Measurements from ENCODE around the gene APC2. TPM values are rescaled to one million over a fixed set of nuclear protein-coding genes. Genes with fewer than 3 reads are reported as not detected.

The APC2 gene
- total RNA-seq, 1 experiment from 2014 or later = 1.4 TPM

DNA sequence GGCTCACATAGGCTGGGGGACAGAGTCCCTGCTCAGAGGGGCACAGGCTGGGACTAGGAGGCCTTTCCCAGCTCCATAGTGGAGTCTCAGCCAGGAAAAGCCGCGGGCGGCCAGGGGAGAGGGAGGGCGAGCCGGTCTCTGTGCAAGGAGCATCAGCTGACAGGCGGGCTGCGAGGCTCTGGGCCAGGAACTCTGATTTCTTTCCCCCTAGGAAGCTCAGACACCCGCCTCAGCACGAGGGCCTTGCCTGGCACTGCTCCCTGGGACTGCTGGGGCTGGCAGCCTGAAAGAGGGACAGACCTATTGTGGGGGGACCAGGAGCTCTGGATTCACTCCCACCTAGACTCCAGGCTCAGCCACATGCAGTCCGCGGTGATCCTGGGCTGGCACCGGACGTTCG, 71.7 kb downstream of the APC2 start (continued):
- TF ChIP-seq, protein P1, sequence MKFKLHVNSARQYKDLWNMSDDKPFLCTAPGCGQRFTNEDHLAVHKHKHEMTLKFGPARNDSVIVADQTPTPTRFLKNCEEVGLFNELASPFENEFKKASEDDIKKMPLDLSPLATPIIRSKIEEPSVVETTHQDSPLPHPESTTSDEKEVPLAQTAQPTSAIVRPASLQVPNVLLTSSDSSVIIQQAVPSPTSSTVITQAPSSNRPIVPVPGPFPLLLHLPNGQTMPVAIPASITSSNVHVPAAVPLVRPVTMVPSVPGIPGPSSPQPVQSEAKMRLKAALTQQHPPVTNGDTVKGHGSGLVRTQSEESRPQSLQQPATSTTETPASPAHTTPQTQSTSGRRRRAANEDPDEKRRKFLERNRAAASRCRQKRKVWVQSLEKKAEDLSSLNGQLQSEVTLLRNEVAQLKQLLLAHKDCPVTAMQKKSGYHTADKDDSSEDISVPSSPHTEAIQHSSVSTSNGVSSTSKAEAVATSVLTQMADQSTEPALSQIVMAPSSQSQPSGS (CRISPR knock-in tag; IDR thresholded peaks at IDR 0.05; ENCODE audit: borderline replicate concordance, low read depth) = no peak
- TF ChIP-seq, protein P2, sequence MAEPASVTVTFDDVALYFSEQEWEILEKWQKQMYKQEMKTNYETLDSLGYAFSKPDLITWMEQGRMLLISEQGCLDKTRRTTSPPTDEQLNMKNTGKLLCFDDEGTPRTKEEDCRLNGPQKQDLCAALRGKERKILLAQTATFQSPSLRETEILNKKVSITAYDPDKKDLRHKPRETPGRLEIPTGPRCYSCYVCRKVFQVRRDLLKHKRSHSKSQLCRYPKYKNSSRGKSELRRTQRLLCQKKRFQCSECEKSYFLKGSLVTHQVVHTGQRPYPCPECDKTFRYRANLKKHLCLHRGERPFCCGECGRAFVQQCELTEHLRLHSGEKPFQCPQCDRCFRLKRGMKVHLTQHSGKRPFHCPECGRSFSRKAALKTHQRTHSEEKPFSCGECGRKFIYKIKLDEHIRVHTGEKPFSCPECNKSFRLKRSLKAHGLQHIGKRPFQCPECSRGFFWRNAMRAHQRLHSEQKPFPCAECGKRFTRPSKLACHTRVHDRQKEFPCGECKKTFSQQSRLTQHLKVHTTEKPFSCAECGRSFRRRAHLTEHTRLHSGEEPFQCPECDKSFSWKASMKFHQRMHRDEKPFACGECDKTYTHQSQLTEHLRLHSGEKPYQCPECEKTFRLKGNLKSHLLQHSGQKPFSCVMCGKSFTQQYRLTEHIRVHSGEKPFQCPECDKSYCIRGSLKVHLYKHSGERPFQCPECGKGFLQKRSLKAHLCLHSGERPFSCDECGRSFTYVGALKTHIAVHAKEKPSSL (CRISPR knock-in tag; conservative IDR thresholded peaks at IDR 0.05) = no peak
- TF ChIP-seq TEAD1 (CRISPR knock-in tag; IDR thresholded peaks at IDR 0.05) = no peak
- no peak for TF ChIP-seq GRHL2 (CRISPR knock-in tag; IDR thresholded peaks at IDR 0.05; ENCODE audit: insufficient replicate concordance, severe bottlenecking)

DNA sequence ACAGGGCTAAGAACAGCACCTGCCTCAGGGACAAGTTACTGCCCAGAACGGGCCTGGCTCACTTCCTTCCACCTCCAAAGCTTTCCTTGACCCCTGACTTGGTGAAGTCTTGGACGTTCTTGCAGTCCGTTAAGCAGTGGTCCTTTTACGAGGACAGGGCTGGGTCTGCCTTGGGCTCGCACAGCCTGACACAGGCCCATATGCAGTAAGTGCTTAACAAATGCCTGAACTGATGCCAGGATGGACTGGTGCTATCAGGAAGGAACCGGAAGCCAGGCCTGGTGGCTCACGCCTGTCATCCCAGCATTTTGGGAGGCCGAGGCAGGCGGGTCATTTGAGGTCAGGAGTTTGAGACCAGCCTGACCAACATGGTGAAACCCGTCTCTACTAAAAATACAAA, 72.1 kb downstream of the APC2 start:
- H3K27ac Mint-ChIP-seq = no peak overlapping the region
- peaks cover 53% of the 10 kb centered on the region for H3K27me3 Mint-ChIP-seq (ENCODE audit: low read depth)
- peaks cover 5% of the 10 kb centered on the region; the same call in 1 of the 2 replicates for H3K9me3 Mint-ChIP-seq
- ATAC-seq (no peak), DNase-seq (ENCODE audit: low spot score) (no peak)
- CTCF ChIA-PET = interaction anchor here (0.6 to 1.4 kb wide), 5 partner anchors 24 to 376 kb away, joined by 3 to 5 read pairs (median 4); no protein-coding TSS in a partner anchor
- POLR2A ChIA-PET = interaction anchor here (0.5 kb wide), 1 partner anchor 31 kb away, joined by 3 read pairs; the partner anchor contains the start of gene REEP6
- no peaks in the 10 kb centered on the region for H3K36me3 Mint-ChIP-seq
- TF ChIP-seq ZNF396 (CRISPR knock-in tag; IDR thresholded peaks at IDR 0.05; ENCODE audit: borderline replicate concordance) = no peak
- TF ChIP-seq, protein P3, sequence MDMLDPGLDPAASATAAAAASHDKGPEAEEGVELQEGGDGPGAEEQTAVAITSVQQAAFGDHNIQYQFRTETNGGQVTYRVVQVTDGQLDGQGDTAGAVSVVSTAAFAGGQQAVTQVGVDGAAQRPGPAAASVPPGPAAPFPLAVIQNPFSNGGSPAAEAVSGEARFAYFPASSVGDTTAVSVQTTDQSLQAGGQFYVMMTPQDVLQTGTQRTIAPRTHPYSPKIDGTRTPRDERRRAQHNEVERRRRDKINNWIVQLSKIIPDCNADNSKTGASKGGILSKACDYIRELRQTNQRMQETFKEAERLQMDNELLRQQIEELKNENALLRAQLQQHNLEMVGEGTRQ (CRISPR knock-in tag; IDR thresholded peaks at IDR 0.05) = no peak
- TF ChIP-seq NFATC4 (CRISPR knock-in tag; IDR thresholded peaks at IDR 0.05) = no peak
- H3K4me3 Mint-ChIP-seq = no peak overlapping the region
- peaks cover 5% of the 10 kb centered on the region for H3K4me1 Mint-ChIP-seq

DNA sequence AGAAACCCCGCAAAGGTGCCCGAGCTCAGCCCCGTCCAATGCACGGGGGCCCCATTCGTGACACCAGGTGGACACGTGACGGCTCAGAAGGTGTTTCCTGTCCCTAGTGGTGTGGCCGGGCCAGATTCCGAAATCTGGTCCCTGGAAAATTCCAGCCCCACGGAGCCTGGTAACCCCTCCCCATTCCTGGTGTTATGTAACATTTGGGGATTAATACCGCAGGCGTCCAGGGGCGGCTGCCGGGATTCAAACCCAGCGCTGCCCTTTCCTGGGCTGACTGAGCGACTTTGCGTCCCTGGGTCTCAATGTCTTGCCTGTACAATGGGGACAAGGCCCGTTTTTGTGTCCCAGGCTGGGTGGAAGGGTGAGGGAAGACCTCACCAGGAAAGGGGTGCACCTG, 72.9 kb downstream of the APC2 start:
- peaks cover 53% of the 10 kb centered on the region for H3K27me3 Mint-ChIP-seq (ENCODE audit: low read depth)
- POLR2A ChIA-PET = interaction anchor here (0.5 kb wide), 1 partner anchor 32 kb away, joined by 3 read pairs; the partner anchor contains the start of gene REEP6
- H3K9me3 Mint-ChIP-seq = peaks cover 5% of the 10 kb centered on the region; the same call in 1 of the 2 replicates

More for the DNA sequence above, 72.9 kb downstream of the APC2 start:
- H3K4me1 Mint-ChIP-seq = peaks cover 5% of the 10 kb centered on the region
- no peak overlapping the region for H3K27ac Mint-ChIP-seq
- no peak for DNase-seq (ENCODE audit: low spot score)
- H3K36me3 Mint-ChIP-seq = no peaks in the 10 kb centered on the region
- TF ChIP-seq, protein P1 (CRISPR knock-in tag; IDR thresholded peaks at IDR 0.05; ENCODE audit: borderline replicate concordance, low read depth) = no peak
- no peak for TF ChIP-seq JUN (CRISPR knock-in tag; IDR thresholded peaks at IDR 0.05)
- no peak for TF ChIP-seq OVOL2 (CRISPR knock-in tag; IDR thresholded peaks at IDR 0.05; ENCODE audit: borderline replicate concordance)
- TF ChIP-seq, protein P4, sequence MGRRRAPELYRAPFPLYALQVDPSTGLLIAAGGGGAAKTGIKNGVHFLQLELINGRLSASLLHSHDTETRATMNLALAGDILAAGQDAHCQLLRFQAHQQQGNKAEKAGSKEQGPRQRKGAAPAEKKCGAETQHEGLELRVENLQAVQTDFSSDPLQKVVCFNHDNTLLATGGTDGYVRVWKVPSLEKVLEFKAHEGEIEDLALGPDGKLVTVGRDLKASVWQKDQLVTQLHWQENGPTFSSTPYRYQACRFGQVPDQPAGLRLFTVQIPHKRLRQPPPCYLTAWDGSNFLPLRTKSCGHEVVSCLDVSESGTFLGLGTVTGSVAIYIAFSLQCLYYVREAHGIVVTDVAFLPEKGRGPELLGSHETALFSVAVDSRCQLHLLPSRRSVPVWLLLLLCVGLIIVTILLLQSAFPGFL (CRISPR knock-in tag; IDR thresholded peaks at IDR 0.05; ENCODE audit: borderline replicate concordance) = no peak
- no peak for TF ChIP-seq ZNF219 (CRISPR knock-in tag; IDR thresholded peaks at IDR 0.05; ENCODE audit: borderline replicate concordance)
- TF ChIP-seq, protein P5, sequence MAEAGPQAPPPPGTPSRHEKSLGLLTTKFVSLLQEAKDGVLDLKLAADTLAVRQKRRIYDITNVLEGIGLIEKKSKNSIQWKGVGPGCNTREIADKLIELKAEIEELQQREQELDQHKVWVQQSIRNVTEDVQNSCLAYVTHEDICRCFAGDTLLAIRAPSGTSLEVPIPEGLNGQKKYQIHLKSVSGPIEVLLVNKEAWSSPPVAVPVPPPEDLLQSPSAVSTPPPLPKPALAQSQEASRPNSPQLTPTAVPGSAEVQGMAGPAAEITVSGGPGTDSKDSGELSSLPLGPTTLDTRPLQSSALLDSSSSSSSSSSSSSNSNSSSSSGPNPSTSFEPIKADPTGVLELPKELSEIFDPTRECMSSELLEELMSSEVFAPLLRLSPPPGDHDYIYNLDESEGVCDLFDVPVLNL (CRISPR knock-in tag; IDR thresholded peaks at IDR 0.05; ENCODE audit: borderline replicate concordance, low read depth) = no peak
- no peak for TF ChIP-seq MXD4 (CRISPR knock-in tag; IDR thresholded peaks at IDR 0.05; ENCODE audit: borderline replicate concordance)
- TF ChIP-seq, protein P6, sequence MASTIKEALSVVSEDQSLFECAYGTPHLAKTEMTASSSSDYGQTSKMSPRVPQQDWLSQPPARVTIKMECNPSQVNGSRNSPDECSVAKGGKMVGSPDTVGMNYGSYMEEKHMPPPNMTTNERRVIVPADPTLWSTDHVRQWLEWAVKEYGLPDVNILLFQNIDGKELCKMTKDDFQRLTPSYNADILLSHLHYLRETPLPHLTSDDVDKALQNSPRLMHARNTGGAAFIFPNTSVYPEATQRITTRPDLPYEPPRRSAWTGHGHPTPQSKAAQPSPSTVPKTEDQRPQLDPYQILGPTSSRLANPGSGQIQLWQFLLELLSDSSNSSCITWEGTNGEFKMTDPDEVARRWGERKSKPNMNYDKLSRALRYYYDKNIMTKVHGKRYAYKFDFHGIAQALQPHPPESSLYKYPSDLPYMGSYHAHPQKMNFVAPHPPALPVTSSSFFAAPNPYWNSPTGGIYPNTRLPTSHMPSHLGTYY (CRISPR knock-in tag; IDR thresholded peaks at IDR 0.05) = no peak
- no peak for TF ChIP-seq GABPB1 (CRISPR knock-in tag; IDR thresholded peaks at IDR 0.05)
- no peak for TF ChIP-seq FOXK1 (CRISPR knock-in tag; IDR thresholded peaks at IDR 0.05)
- no peak for ATAC-seq
- CTCF ChIA-PET = interaction anchor here (0.6 to 1.4 kb wide), 6 partner anchors 8 to 375 kb away, joined by 3 to 7 read pairs (median 4); no protein-coding TSS in a partner anchor
- no peak overlapping the region for H3K4me3 Mint-ChIP-seq

Measured in WTC11 (cell line).